ENCODE results near the gene NKX1-1.

NKX1-1 gene

DNA sequence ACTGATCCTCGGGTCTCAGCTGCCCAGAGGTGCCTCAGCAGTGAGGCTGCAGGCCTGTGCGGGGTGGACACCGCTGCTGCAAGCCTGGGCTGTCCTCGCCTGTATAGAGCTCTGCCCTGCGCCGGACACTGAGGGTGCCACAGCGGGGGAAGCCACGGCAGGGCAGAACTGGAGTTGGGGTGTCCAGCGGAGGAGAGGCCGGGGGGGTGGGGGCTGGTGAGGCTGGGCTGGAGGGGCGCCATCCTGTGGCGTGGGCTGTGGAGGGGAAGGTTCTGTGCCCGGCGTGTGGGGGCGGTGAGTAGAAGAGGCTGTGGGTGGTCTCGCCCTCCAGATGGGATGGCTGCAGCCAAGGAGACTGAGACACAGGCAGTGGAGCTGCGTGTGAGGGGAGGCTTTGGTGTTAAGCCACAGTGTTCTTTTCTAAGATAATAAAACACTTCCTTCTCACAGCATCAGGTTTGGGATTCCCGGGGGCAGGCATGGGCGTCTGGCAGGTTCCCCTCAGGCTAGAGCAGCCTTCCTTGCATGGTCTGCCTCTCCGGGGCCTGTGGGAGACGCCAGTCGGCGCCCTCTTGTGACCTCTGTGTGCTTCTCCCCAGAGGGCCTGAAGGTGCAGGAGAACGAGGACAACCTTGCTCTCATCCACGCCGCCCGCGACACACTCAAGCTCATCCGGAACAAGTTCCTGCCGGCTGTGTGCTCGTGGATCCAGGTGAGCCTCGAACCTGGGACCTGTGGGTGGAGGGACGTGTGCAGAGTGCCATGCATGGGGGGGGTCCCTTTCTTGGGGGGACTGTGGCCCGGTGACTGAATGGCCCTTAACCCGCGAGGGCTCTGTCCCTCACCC lies 51.9 kb downstream of the NKX1-1 start:
- H4K91ac ChIP-seq (ENCODE audit: low read depth, low read length, poor library complexity), result no peak overlapping the region
- no peak overlapping the region for H2BK120ac ChIP-seq (ENCODE audit: low read depth, low read length)
- no peak overlapping the region for H3K23ac ChIP-seq (ENCODE audit: low read depth, low read length, poor library complexity)
- WGBS, 2 donors (ENCODE audit: extremely low coverage in 2 of 2, insufficient read length in 2 of 2, insufficient replicate concordance in 1 of 2), result no CpG with 5 or more reads among the region's 36 CpGs
- no peak overlapping the region for H3K14ac ChIP-seq (ENCODE audit: low read length)
- no peak overlapping the region for H3K4me2 ChIP-seq (ENCODE audit: insufficient read depth, low read length, poor library complexity, severe bottlenecking)
- H3K18ac ChIP-seq (ENCODE audit: low read length), result no peak overlapping the region
- peak overlapping the region; percentile 17 for H4K8ac ChIP-seq (ENCODE audit: low read depth, low read length)
- H3K36me3 ChIP-seq (replicated peaks in 1 of 2; ENCODE audit: control insufficient read depth in 2 of 2, insufficient read depth in 2 of 2, low read length in 2 of 2), result peaks cover 15 to 70% of the 10 kb centered on the region in 2 donors
- no peak for DNase-seq (ENCODE audit: low spot score)
- no peaks in the 10 kb centered on the region for H3K9me3 ChIP-seq (replicated peaks in 1 of 2; ENCODE audit: control insufficient read depth in 2 of 2, insufficient read depth in 1 of 2, low read depth in 1 of 2, low read length in 2 of 2)
- no peak overlapping the region for H2AK5ac ChIP-seq (ENCODE audit: low read depth, low read length)
- H2AFZ ChIP-seq (ENCODE audit: low read length), result no peak overlapping the region
- no peak overlapping the region for H3K9ac ChIP-seq (ENCODE audit: low read depth, low read length, poor library complexity)
- no peak overlapping the region for H3K27ac ChIP-seq (replicated peaks; ENCODE audit: low read length)
- H3K27me3 ChIP-seq (ENCODE audit: control insufficient read depth in 3 of 3, insufficient read depth in 3 of 3, low read depth in 1 of 3, low read length in 3 of 3), result no peaks in the 10 kb centered on the region
- no peak overlapping the region for H3K4me3 ChIP-seq (ENCODE audit: low read length in 2 of 2)
- no peak overlapping the region for H2BK15ac ChIP-seq (ENCODE audit: low read length)
- H3K79me1 ChIP-seq (ENCODE audit: low read depth, low read length), result peaks cover 11% of the 10 kb centered on the region
- peaks cover 0 to 2% of the 10 kb centered on the region in 2 donors for H3K4me1 ChIP-seq (ENCODE audit: control insufficient read depth in 2 of 2, insufficient read depth in 1 of 2, low read depth in 1 of 2, low read length in 2 of 2)
- H2BK5ac ChIP-seq (ENCODE audit: low read length), result peak overlapping the region; percentile 13
- H2BK12ac ChIP-seq (ENCODE audit: low read length), result no peak overlapping the region
- H3K4ac ChIP-seq (ENCODE audit: low read length), result no peak overlapping the region

DNA sequence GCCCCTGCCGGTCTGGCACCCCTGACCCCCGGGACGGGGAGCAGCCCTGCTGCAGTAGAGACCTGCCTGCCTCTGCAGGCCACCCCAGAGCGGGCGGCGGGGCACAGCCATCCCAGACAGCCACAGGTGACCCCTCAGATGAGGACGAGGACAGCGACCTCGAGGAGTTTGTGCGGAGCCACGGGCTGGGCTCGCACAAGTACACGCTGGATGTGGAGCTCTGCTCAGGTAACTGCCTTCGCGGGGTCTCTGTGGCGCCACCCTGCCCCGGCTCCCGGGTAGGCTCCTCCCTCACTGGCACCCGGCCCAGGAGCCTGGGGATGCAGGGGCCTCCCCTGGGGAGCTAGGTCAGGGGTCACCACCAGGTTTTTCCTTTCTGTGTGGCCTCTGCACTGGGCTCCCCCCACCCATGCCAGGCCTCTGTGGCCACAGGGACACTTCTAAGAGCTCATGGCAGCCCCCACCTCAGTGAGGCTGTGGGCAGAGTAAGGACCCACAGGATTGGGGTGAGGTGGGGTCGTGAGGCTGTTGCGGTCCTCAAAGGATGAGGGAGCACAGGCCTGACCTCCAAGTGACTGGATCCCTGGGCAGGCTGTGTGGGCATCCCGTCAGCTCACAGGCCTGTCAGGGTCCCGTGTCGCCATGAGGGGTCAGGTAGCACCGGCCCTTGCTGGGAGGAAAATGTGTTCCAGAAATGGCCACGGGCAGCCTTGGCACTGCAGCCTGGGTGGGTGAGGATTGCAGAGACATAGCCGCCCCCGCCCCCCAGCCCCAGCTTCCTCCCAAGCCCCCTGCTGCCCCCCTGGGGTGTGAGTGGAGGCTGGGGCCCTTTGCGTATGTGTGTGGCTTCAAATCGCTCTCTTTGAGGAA lies 52.8 kb downstream of the NKX1-1 start:
- H3K18ac ChIP-seq (ENCODE audit: low read length), result no peak overlapping the region
- peaks cover 13% of the 10 kb centered on the region for H3K79me1 ChIP-seq (ENCODE audit: low read depth, low read length)
- H3K4ac ChIP-seq (ENCODE audit: low read length), result no peak overlapping the region

More for the DNA sequence above, 52.8 kb downstream of the NKX1-1 start:
- H2AFZ ChIP-seq (ENCODE audit: low read length), result no peak overlapping the region
- no CpG with 5 or more reads among the region's 30 CpGs for WGBS, 2 donors (ENCODE audit: extremely low coverage in 2 of 2, insufficient read length in 2 of 2, insufficient replicate concordance in 1 of 2)
- no peaks in the 10 kb centered on the region for H3K9me3 ChIP-seq (replicated peaks in 1 of 2; ENCODE audit: control insufficient read depth in 2 of 2, insufficient read depth in 1 of 2, low read depth in 1 of 2, low read length in 2 of 2)
- H2BK15ac ChIP-seq (ENCODE audit: low read length), result no peak overlapping the region
- H2BK12ac ChIP-seq (ENCODE audit: low read length), result peak overlapping the region; percentile 10
- H2BK120ac ChIP-seq (ENCODE audit: low read depth, low read length), result no peak overlapping the region
- H4K91ac ChIP-seq (ENCODE audit: low read depth, low read length, poor library complexity), result no peak overlapping the region
- no peak overlapping the region for H3K9ac ChIP-seq (ENCODE audit: low read depth, low read length, poor library complexity)
- peaks cover 15 to 64% of the 10 kb centered on the region in 2 donors for H3K36me3 ChIP-seq (replicated peaks in 1 of 2; ENCODE audit: control insufficient read depth in 2 of 2, insufficient read depth in 2 of 2, low read length in 2 of 2)
- H2BK5ac ChIP-seq (ENCODE audit: low read length), result peak overlapping the region; percentile 53
- H3K27ac ChIP-seq (replicated peaks; ENCODE audit: low read length), result no peak overlapping the region
- peaks cover 0 to 2% of the 10 kb centered on the region in 2 donors for H3K4me1 ChIP-seq (ENCODE audit: control insufficient read depth in 2 of 2, insufficient read depth in 1 of 2, low read depth in 1 of 2, low read length in 2 of 2)
- no peak overlapping the region for H3K4me2 ChIP-seq (ENCODE audit: insufficient read depth, low read length, poor library complexity, severe bottlenecking)
- no peak overlapping the region for H4K8ac ChIP-seq (ENCODE audit: low read depth, low read length)
- H3K27me3 ChIP-seq (ENCODE audit: control insufficient read depth in 3 of 3, insufficient read depth in 3 of 3, low read depth in 1 of 3, low read length in 3 of 3), result no peaks in the 10 kb centered on the region
- DNase-seq (ENCODE audit: low spot score), result no peak
- no peak overlapping the region for H2AK5ac ChIP-seq (ENCODE audit: low read depth, low read length)
- H3K14ac ChIP-seq (ENCODE audit: low read length), result no peak overlapping the region
- H3K4me3 ChIP-seq (ENCODE audit: low read length in 2 of 2), result no peak overlapping the region
- H3K23ac ChIP-seq (ENCODE audit: low read depth, low read length, poor library complexity), result no peak overlapping the region

Measured in neuronal stem cell (in vitro differentiated cells).